Vagina (tissue), 2 donors: ENCODE results near the gene ASAP2. TPM values are rescaled to one million over a fixed set of nuclear protein-coding genes. Genes with fewer than 3 reads are reported as not detected.

Experiments
- DNase-seq, 2 donors: peaks; one replicate each; pipeline ENCODE4 v3.0.0-alpha.2; 2017; ENCODE audit errors: extremely low spot score in 2 of 2
- H3K27ac ChIP-seq: fragments of 200-600 bp; sonication (generic); one replicate; pipeline ENCODE4 v1.5.1; 2019
- H3K27me3 ChIP-seq: fragments of 200-600 bp; sonication (generic); one replicate; pipeline ENCODE4 v1.5.1; 2019
- H3K36me3 ChIP-seq, 2 donors: fragments of 200-600 bp; sonication (generic); one replicate each; pipeline ENCODE4 v1.5.1; 2017 to 2019
- H3K4me1 ChIP-seq: fragments of 200-600 bp; sonication (generic); one replicate; pipeline ENCODE4 v1.5.1; 2019
- H3K4me3 ChIP-seq, 2 donors: fragments of 200-600 bp; sonication (generic); 1 replicate in 1 of 2; 2 replicates in 1 of 2; pipeline ENCODE4 v1.5.1; 2016 to 2019
- H3K9me3 ChIP-seq: fragments of 200-600 bp; sonication (generic); one replicate; pipeline ENCODE4 v1.5.1; 2019
- POLR2A ChIP-seq, 2 donors: fragments of 450-650 bp; IDR thresholded peaks; one replicate each; pipeline ENCODE4 v1.6.1; 2017; ENCODE audit warnings: antibody characterized with exemption in 2 of 2, mild to moderate bottlenecking in 2 of 2, moderate library complexity in 2 of 2
- POLR2AphosphoS5 ChIP-seq, 2 donors: sonication (generic); formaldehyde crosslinking; IDR thresholded peaks; one replicate each; pipeline ENCODE4 v1.9.0; 2017; ENCODE audit warnings: antibody characterized with exemption in 2 of 2, mild to moderate bottlenecking in 2 of 2, low read depth in 1 of 2; ENCODE audit not compliant: insufficient read depth in 1 of 2
- intact Hi-C: fragments of 100-400 bp; cut with DNase I; formaldehyde crosslinking; loops from one replicate; pipeline ENCODE4 v1.15.1; 2023
- total RNA-seq: library from RNA; depleted of rRNA; stranded (reverse); fragments of >200 nt; gene quantifications from one replicate; pipeline ENCODE4 v1.2.3, GENCODE V29; 2016
- TF ChIP-seq, protein P1 (sequence below), 3 experiments: fragments of 450-650 bp in 2 of 3; fragments of 200-600 bp in 1 of 3; sonication (generic) in 1 of 3; IDR thresholded peaks; one replicate each; pipeline ENCODE4 v1.5.1; 2017 to 2019; ENCODE audit warnings: antibody characterized with exemption in 3 of 3, mild to moderate bottlenecking in 2 of 3, moderate library complexity in 2 of 3

Gene ASAP2
- total RNA-seq, 1 donor from 2014 or later: 36.3 TPM

DNA sequence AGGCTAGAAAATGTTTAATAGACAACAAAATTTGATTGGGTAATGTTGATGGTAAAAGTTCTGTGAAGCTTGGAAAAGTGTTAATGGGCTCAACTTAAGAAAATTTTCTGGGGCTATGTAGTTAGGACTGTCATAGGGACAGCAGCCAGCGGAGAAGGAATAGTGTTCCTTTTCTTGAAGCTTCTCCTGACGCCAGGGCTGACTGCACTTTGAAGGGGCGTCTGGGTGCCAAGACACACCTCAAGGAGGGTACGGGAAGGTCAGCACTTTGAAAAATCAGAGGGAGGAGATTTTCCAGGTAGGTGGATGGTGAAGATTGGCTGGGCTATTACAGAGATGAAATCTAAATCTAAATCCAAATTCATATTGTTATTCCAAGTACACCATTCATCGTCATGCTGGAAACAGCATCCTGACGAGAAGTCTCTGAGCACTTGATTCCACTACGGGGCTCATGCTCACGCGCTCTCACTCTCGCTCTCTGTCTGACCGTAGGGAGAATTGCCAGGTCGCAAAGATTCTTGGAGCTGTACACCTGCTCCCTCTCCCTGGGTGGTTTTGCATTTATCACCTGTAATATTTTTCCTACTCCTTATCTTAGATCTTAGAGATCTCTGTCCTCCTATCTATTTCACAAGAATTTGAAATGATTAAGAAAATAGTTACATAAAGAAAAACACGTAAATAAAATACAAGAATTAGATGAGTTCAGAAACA lies 125.7 kb downstream of the ASAP2 start:
- no peak overlapping the region for H3K27ac ChIP-seq
- DNase-seq: no peak
- H3K9me3 ChIP-seq: no peaks in the 10 kb centered on the region
- TF ChIP-seq POLR2AphosphoS5 (IDR thresholded peaks at IDR 0.05; ENCODE audit: insufficient read depth in 1 of 2, low read depth in 1 of 2) (no peak), POLR2A (IDR thresholded peaks at IDR 0.05) (no peak)
- TF ChIP-seq, protein P1, sequence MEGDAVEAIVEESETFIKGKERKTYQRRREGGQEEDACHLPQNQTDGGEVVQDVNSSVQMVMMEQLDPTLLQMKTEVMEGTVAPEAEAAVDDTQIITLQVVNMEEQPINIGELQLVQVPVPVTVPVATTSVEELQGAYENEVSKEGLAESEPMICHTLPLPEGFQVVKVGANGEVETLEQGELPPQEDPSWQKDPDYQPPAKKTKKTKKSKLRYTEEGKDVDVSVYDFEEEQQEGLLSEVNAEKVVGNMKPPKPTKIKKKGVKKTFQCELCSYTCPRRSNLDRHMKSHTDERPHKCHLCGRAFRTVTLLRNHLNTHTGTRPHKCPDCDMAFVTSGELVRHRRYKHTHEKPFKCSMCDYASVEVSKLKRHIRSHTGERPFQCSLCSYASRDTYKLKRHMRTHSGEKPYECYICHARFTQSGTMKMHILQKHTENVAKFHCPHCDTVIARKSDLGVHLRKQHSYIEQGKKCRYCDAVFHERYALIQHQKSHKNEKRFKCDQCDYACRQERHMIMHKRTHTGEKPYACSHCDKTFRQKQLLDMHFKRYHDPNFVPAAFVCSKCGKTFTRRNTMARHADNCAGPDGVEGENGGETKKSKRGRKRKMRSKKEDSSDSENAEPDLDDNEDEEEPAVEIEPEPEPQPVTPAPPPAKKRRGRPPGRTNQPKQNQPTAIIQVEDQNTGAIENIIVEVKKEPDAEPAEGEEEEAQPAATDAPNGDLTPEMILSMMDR (IDR thresholded peaks at IDR 0.05): no peak
- H3K4me1 ChIP-seq: peaks cover 19% of the 10 kb centered on the region
- H3K36me3 ChIP-seq: peaks cover 0 to 7% of the 10 kb centered on the region in 2 donors
- no peak overlapping the region for H3K4me3 ChIP-seq
- intact Hi-C loops: loop anchor here (10.0 kb wide), 1 partner anchor 187 kb away; no protein-coding TSS in a partner anchor
- H3K27me3 ChIP-seq: no peaks in the 10 kb centered on the region

DNA sequence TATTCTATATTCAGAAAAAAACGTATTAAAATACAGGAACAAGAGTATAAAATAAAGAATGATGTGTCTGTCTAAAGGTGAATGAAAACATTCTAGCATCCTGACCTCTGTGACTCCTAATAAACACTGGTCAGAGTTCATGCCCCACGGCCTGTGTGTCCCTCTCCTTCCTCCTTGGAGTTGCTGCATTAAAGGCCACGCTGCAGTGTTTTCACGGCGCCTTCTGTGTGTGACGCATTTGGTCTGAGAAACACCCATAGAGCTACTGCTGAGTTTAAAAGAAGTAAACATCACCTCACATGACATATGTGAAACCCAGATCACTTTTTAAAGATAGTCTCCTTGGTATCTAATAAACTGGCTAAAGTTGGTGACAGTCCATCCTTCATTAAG lies 126.2 kb downstream of the ASAP2 start:
- Histone ChIP-seq H3K4me1 (peaks cover 16% of the 10 kb centered on the region), H3K36me3 (peaks cover 0 to 7% of the 10 kb centered on the region in 2 donors), H3K27ac (no peak overlapping the region), H3K9me3 (no peaks in the 10 kb centered on the region), H3K27me3 (no peaks in the 10 kb centered on the region), H3K4me3 (no peak overlapping the region)
- TF ChIP-seq, protein P1 (IDR thresholded peaks at IDR 0.05): no peak
- no peak for TF ChIP-seq POLR2AphosphoS5 (IDR thresholded peaks at IDR 0.05; ENCODE audit: insufficient read depth in 1 of 2, low read depth in 1 of 2)
- no peak for DNase-seq
- intact Hi-C loops: loop anchor here (10.0 kb wide), 1 partner anchor 188 kb away; no protein-coding TSS in a partner anchor

DNA sequence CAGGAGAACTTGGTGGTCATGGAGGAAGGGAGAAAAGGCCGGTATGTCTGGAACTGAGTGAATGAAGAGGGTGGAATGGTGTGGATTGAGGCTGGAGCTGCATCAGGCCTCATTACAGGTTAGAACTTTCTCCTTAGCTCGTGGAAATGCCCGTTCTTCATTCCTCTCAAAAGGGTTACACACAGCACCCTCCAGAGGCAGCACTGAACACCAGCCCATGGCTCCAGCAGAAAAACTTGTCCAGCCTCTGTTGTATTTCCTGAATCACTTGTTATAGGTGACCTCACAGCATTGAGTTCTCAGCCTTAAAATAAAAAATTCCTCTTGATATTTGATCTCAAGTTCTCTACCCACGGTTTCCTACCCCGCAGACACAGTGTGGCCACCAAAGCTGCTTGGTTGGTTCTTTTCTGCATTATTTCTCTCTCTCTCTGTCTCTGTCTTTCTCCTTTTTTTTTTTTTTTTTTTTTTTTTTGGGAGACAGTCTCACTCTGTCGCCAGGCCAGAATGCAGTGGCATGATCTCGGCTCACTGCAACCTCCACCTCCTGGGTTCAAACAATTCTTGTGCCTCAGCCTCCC lies 127.1 kb downstream of the ASAP2 start:
- H3K4me1 ChIP-seq: peaks cover 16% of the 10 kb centered on the region
- H3K27ac ChIP-seq: peak overlapping the region; percentile 41
- peaks cover 0 to 7% of the 10 kb centered on the region in 2 donors for H3K36me3 ChIP-seq
- no peak for DNase-seq
- intact Hi-C loops: loop anchor here (10.0 kb wide), 1 partner anchor 189 kb away; no protein-coding TSS in a partner anchor
- no peak for TF ChIP-seq POLR2A (IDR thresholded peaks at IDR 0.05)
- TF ChIP-seq, protein P1 (IDR thresholded peaks at IDR 0.05): peak; percentile 22 to 62 (median 41)
- peak in 1 of 2 donors; percentile 37 for TF ChIP-seq POLR2AphosphoS5 (IDR thresholded peaks at IDR 0.05; ENCODE audit: insufficient read depth in 1 of 2, low read depth in 1 of 2)
- no peaks in the 10 kb centered on the region for H3K9me3 ChIP-seq
- no peak overlapping the region for H3K4me3 ChIP-seq
- H3K27me3 ChIP-seq: no peaks in the 10 kb centered on the region

DNA sequence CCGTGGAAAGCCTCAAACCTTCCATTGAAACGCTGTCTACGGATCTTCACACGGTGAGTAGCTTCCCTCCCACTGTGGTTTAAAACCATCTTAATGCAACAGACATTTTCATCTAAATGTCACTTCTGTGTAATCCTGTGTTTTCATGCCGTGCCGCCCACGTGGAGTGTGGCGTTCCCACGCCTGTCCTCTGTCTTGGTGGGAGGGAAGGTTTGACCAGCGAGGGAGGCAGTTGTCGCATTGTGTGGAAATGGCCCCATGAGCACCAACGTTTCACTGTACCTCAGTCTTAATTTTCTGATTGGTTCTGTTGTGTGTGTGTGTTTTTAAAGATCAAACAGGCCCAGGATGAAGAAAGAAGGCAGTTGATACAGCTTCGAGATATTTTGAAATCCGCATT lies 128.1 kb downstream of the ASAP2 start:
- TF ChIP-seq POLR2A (IDR thresholded peaks at IDR 0.05) (no peak), POLR2AphosphoS5 (IDR thresholded peaks at IDR 0.05; ENCODE audit: insufficient read depth in 1 of 2, low read depth in 1 of 2) (no peak)
- TF ChIP-seq, protein P1 (IDR thresholded peaks at IDR 0.05): no peak
- Histone ChIP-seq H3K4me3 (no peak overlapping the region), H3K27me3 (no peaks in the 10 kb centered on the region), H3K27ac (no peak overlapping the region), H3K4me1 (peaks cover 16% of the 10 kb centered on the region), H3K9me3 (no peaks in the 10 kb centered on the region), H3K36me3 (peaks cover 0 to 7% of the 10 kb centered on the region in 2 donors)
- DNase-seq: no peak
- intact Hi-C loops: loop anchor here (10.0 kb wide), 1 partner anchor 190 kb away; no protein-coding TSS in a partner anchor
